Right atrium auricular region (tissue), 2 donors: ENCODE results near the gene CGREF1. TPM values are rescaled to one million over a fixed set of nuclear protein-coding genes. Genes with fewer than 3 reads are reported as not detected.

ENCODE experiments used
- DNase-seq: peaks from one replicate; pipeline ENCODE4 v3.0.0-alpha.2; 2019; ENCODE audit warnings: low spot score
- H3K27ac ChIP-seq, 2 donors: fragments of 200-600 bp; sonication (generic); 1 replicate in 1 of 2; 2 replicates in 1 of 2; pipeline ENCODE4 v1.5.1; 2016 to 2019
- H3K27me3 ChIP-seq, 2 donors: fragments of 200-600 bp; sonication (generic); one replicate each; pipeline versions ENCODE4 v1.5.1 to v1.6.0; 2017 to 2019
- H3K36me3 ChIP-seq: fragments of 200-600 bp; sonication (generic); one replicate; pipeline ENCODE4 v1.5.1; 2016
- H3K4me1 ChIP-seq, 2 donors: fragments of 200-600 bp; sonication (generic); one replicate each; pipeline versions ENCODE4 v1.5.1 to v1.6.0; 2017 to 2019
- H3K4me3 ChIP-seq, 2 donors: fragments of 200-600 bp; sonication (generic); 1 replicate in 1 of 2; 2 replicates in 1 of 2; pipeline ENCODE4 v1.5.1; 2017 to 2019; ENCODE audit warnings: mild to moderate bottlenecking in 1 of 2, moderate library complexity in 1 of 2
- H3K9me3 ChIP-seq, 2 donors: fragments of 200-600 bp; sonication (generic); one replicate each; pipeline ENCODE4 v1.5.1; 2019
- CTCF ChIP-seq, 2 donors: fragments of 200-600 bp; sonication (generic); IDR thresholded peaks; one replicate each; pipeline ENCODE4 v1.5.1; 2019; ENCODE audit warnings: antibody characterized with exemption in 2 of 2
- total RNA-seq, 2 donors: library from RNA; depleted of rRNA; stranded (reverse); fragments of >200 nt; gene quantifications; one replicate each; pipeline ENCODE4 v1.1.0, GENCODE V29; 2016

CGREF1 gene
- 1 to 10 TPM; 4.3 to 4.5 TPM for total RNA-seq

GRCh38 chr2:27118525-27119329 is at the start of gene CGREF1:
TSS of gene CGREF1 (minus strand) at chr2:27119128. CDS start at chr2:27104366, 14,762 bp downstream.
- DNase-seq: no peak
- Histone ChIP-seq H3K36me3 (no peaks in the 10 kb centered on the region), H3K9me3 (no peaks in the 10 kb centered on the region), H3K4me3 (peak within 1 kb of the TSS; percentile 41 to 50), H3K4me1 (peaks cover 0 to 20% of the 10 kb centered on the region in 2 donors), H3K27ac (no peak within 1 kb of the TSS), H3K27me3 (no peaks in the 10 kb centered on the region)
- no peak for TF ChIP-seq CTCF (IDR thresholded peaks at IDR 0.05)

GRCh38 chr2:27164960-27165763 is 46.2 kb upstream of the CGREF1 start:
- peaks cover 0 to 3% of the 10 kb centered on the region in 2 donors for H3K4me1 ChIP-seq
- H3K27me3 ChIP-seq: no peaks in the 10 kb centered on the region
- DNase-seq: no peak
- H3K9me3 ChIP-seq: no peaks in the 10 kb centered on the region
- no peak for TF ChIP-seq CTCF (IDR thresholded peaks at IDR 0.05)
- no peaks in the 10 kb centered on the region for H3K36me3 ChIP-seq
- H3K27ac ChIP-seq: no peak overlapping the region
- H3K4me3 ChIP-seq: no peak overlapping the region

GRCh38 chr2:27162151-27163121 is 43.5 kb upstream of the CGREF1 start:
- no peak overlapping the region for H3K27ac ChIP-seq
- no peaks in the 10 kb centered on the region for H3K27me3 ChIP-seq
- H3K36me3 ChIP-seq: no peaks in the 10 kb centered on the region
- H3K9me3 ChIP-seq: no peaks in the 10 kb centered on the region
- DNase-seq: no peak
- H3K4me3 ChIP-seq: no peak overlapping the region
- TF ChIP-seq CTCF (IDR thresholded peaks at IDR 0.05): no peak
- H3K4me1 ChIP-seq: no peaks in the 10 kb centered on the region

- DNase-seq: no peak
- no peaks in the 10 kb centered on the region for H3K27me3 ChIP-seq
- no peaks in the 10 kb centered on the region for H3K9me3 ChIP-seq
- H3K4me3 ChIP-seq: no peak overlapping the region
- no peaks in the 10 kb centered on the region for H3K4me1 ChIP-seq
- H3K36me3 ChIP-seq: no peaks in the 10 kb centered on the region
- no peak overlapping the region for H3K27ac ChIP-seq
- no peak for TF ChIP-seq CTCF (IDR thresholded peaks at IDR 0.05)
Measured at GRCh38 chr2:27160191-27160590, 41.3 kb upstream of the CGREF1 start.

GRCh38 chr2:27159271-27159670 is 40.3 kb upstream of the CGREF1 start:
- H3K36me3 ChIP-seq: no peaks in the 10 kb centered on the region
- no peaks in the 10 kb centered on the region for H3K4me1 ChIP-seq
- H3K9me3 ChIP-seq: no peaks in the 10 kb centered on the region
- no peaks in the 10 kb centered on the region for H3K27me3 ChIP-seq
- H3K4me3 ChIP-seq: no peak overlapping the region
- DNase-seq: no peak
- TF ChIP-seq CTCF (IDR thresholded peaks at IDR 0.05): no peak
- H3K27ac ChIP-seq: no peak overlapping the region
